MCF 10A (cell line): Measurements from ENCODE around the gene ASAP3. TPM values are rescaled to one million over a fixed set of nuclear protein-coding genes. Genes with fewer than 3 reads are reported as not detected.

Experiments
- BruUV-seq: library from RNA; stranded (reverse); fragments of 400-500 nt; replicated peaks from 2 replicates; lab custom pipeline; 2021; lab: Mats Ljungman, UMichigan
- CTCF ChIA-PET: fragments of 300-600 bp; sonication (Branson Sonifier 250); formaldehyde crosslinking; extraction: SDS; loops from one replicate; lab custom pipeline; 2021; ENCODE audit warnings: antibody characterized with exemption, inconsistent platforms; lab: Yijun Ruan, JAX
- POLR2A ChIA-PET: fragments of 300-600, 350-650 bp; sonication (Branson Sonifier 250); formaldehyde crosslinking; extraction: SDS; loops from one replicate; lab custom pipeline; 2020; ENCODE audit warnings: antibody characterized with exemption, inconsistent platforms; lab: Yijun Ruan, JAX
- DNase-seq: peaks from one replicate; pipeline ENCODE4 v3.0.0-alpha.2; 2018; ENCODE audit not compliant: unreplicated experiment
- H3K27ac Mint-ChIP-seq: one replicate; pipeline ENCODE4 v1.8.0; 2022; ENCODE audit warnings: mild to moderate bottlenecking, low read depth, mixed read lengths; ENCODE audit not compliant: unreplicated experiment
- H3K27me3 Mint-ChIP-seq: one replicate; pipeline ENCODE4 v1.8.0; 2022; ENCODE audit warnings: mixed read lengths; ENCODE audit not compliant: insufficient read depth, unreplicated experiment
- H3K36me3 Mint-ChIP-seq: one replicate; pipeline ENCODE4 v1.8.0; 2022; ENCODE audit warnings: mild to moderate bottlenecking, moderate library complexity, mixed read lengths; ENCODE audit not compliant: insufficient read depth, unreplicated experiment
- H3K4me1 Mint-ChIP-seq: one replicate; pipeline ENCODE4 v1.8.0; 2022; ENCODE audit warnings: mixed read lengths; ENCODE audit not compliant: insufficient read depth, unreplicated experiment
- H3K4me3 Mint-ChIP-seq: one replicate; pipeline ENCODE4 v1.8.0; 2022; ENCODE audit warnings: mild to moderate bottlenecking, moderate library complexity, mixed read lengths; ENCODE audit not compliant: unreplicated experiment
- H3K9me3 Mint-ChIP-seq: one replicate; pipeline ENCODE4 v1.8.0; 2022; ENCODE audit warnings: mixed read lengths; ENCODE audit not compliant: unreplicated experiment
- intact Hi-C: fragments of 100-400 bp; cut with micrococcal nuclease; formaldehyde crosslinking; loops from 2 replicates; pipeline ENCODE4 v1.14.1; 2022
- total RNA-seq: library from RNA; stranded (reverse); gene quantifications from 2 replicates; pipeline ENCODE4 v1.2.3, GENCODE V29; 2022
- TF ChIP-seq, protein P1 (sequence below): fragments of 200-600 bp; IDR thresholded peaks from one replicate; pipeline ENCODE4 v1.8.0; 2022; ENCODE audit warnings: antibody characterized with exemption, mild to moderate bottlenecking; ENCODE audit not compliant: unreplicated experiment

Gene ASAP3
- total RNA-seq, 1 experiment from 2014 or later: 11.1 TPM

DNA sequence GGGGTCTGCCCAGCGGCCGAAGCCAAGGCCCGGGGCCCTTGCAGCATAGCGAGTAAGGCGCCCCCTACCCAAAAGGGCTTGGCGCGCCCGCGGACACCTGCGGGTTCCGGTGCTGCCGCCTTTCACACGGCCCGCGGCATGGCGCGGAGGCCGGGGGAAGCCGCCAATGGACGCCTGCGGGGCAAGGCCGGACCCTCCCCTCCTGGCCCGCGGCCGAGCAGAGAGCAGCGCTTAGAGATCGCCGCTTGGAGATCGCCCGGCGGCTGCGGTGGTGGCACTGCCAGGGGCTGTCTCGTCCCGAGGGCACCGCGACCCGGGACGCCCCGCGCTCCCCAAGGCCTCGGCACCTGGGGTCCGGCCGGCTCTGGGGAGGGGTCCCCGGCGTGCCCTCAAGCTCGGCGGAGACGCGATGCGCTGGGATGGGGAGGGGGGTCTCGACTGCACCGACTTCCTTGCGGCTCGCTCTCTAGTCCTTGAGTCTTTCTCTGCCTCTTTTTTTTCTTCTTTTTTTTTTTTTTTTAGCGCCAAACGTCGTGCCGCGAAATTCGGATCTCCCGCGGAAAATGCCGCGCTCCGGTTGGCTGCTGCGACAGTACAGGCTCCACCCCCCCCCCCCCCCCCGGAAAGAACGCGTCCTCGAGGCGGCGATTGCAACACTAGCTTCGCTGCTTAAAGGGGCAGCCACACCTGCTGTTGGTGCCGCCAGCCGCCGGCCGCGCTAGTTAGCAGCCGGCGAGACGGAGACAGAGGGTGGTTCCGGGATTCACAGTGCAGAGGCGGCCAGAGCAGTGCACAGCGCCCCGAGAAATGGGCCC is 47.0 kb upstream of the ASAP3 start, which contains the start of gene E2F2:
E2F2 (minus strand) TSS at position 487 of the 815 bp plus-strand sequence; CDS start at position 47, 440 bp downstream.
- Mint-ChIP-seq H3K4me1 (peaks cover 29% of the 10 kb centered on the region), H3K27ac (no peak within 1 kb of the TSS), H3K9me3 (no peaks in the 10 kb centered on the region), H3K27me3 (no peaks in the 10 kb centered on the region), H3K36me3 (peaks cover 11% of the 10 kb centered on the region), H3K4me3 (peak within 1 kb of the TSS; percentile 75)
- DNase-seq: peak; percentile 88
- CTCF ChIA-PET: interaction anchor here (0.6 to 2.8 kb wide), 8 partner anchors 9 to 125 kb away, joined by 3 to 19 read pairs (median 4); no protein-coding TSS in a partner anchor
- intact Hi-C loops: loop anchor here (10.0 kb wide), 1 partner anchor 436 kb away; no protein-coding TSS in a partner anchor
- POLR2A ChIA-PET: interaction anchor here (0.6 to 2.3 kb wide), 7 partner anchors 9 to 187 kb away, joined by 3 to 7 read pairs (median 5); partner anchors contain the start of gene HNRNPR
- BruUV-seq: no TSS peak
- TF ChIP-seq, protein P1, sequence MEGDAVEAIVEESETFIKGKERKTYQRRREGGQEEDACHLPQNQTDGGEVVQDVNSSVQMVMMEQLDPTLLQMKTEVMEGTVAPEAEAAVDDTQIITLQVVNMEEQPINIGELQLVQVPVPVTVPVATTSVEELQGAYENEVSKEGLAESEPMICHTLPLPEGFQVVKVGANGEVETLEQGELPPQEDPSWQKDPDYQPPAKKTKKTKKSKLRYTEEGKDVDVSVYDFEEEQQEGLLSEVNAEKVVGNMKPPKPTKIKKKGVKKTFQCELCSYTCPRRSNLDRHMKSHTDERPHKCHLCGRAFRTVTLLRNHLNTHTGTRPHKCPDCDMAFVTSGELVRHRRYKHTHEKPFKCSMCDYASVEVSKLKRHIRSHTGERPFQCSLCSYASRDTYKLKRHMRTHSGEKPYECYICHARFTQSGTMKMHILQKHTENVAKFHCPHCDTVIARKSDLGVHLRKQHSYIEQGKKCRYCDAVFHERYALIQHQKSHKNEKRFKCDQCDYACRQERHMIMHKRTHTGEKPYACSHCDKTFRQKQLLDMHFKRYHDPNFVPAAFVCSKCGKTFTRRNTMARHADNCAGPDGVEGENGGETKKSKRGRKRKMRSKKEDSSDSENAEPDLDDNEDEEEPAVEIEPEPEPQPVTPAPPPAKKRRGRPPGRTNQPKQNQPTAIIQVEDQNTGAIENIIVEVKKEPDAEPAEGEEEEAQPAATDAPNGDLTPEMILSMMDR: no peak

DNA sequence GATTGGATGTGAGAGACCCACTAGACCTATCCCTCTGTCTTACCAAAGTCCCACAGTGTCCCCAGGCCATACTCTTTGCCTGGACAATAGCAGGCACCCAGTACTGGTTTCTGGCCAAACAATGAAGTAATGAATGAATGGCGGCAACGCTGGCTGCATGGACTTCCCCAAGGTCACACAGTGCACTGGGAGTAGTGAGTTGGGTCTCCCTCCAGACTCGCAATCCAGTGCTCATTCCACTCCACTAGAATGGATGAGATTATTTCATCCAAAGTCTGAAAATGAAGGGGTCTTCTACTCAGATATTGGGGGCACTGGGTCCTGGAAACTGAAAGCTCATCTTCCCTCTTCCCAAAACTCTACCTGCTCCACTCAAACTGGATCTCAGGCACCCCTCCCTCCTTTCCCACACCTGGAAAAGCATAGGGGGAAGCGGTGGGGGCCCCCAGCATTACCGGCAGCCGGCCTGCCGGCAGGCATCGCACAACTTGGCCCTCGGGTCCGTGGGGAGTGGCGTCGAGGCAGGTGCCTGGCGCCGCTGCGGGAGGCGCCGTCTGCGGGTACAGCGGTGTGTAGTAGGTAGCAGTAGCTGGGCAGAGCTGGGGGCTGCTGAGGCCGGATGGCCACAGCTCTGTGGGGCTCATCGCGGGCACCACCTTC is 46.2 kb upstream of the ASAP3 start:
- CTCF ChIA-PET: interaction anchor here (0.6 to 2.8 kb wide), 2 partner anchors 10 to 33 kb away, joined by 5 to 19 read pairs; no protein-coding TSS in a partner anchor
- Mint-ChIP-seq H3K9me3 (no peaks in the 10 kb centered on the region), H3K4me3 (peak overlapping the region; percentile 75), H3K36me3 (peaks cover 11% of the 10 kb centered on the region), H3K27me3 (no peaks in the 10 kb centered on the region), H3K4me1 (peaks cover 29% of the 10 kb centered on the region), H3K27ac (no peak overlapping the region)
- TF ChIP-seq, protein P1: no peak
- intact Hi-C loops: loop anchor here (10.0 kb wide), 1 partner anchor 435 kb away; no protein-coding TSS in a partner anchor
- peak; percentile 25 for DNase-seq
- POLR2A ChIA-PET: interaction anchor here (0.6 to 2.3 kb wide), 6 partner anchors 10 to 238 kb away, joined by 3 to 7 read pairs (median 4); no protein-coding TSS in a partner anchor
- BruUV-seq: no TSS peak

DNA sequence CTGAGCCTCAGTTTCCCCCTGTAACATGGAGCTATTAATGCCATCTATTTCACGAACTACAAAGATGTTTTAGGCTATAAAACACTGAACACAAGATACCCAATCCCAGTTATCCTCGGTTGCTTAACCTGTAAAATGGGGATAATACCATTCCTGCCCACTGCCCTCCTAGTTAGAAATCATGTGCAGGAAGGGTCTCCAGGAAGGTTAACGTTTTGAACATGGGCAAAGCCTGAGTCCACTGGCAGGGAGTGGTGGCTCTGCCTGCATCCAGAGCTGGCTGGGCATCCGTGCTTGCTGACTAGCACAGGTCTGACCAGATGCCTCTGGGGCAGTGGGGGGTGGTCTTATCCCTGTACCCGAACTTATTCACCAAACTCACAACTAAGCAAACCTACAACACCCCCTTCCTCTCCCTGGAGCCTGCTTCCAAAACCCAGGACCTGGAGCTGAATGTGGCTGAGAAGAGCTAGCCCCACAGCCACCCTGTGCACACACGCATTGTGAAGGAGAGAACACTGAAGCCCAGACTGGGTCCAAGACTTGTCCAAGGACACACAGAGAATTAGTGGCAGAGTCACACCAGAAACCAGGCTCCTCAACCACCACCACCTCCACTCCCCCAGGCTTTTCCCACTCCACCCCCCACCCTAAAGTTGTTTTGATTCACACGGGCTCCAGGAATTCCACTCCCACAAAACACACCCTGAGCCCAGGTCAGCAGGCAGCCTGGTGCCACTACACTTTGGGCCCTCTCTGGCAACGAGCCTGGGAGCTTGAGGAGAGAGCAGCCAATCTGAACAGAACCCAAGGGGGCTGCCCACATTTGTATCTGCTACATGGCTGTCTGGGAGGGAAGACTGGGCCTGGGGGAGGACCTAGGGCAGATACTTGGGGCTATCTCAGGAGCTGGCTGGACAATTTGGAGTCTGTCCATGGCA is 45.4 kb upstream of the ASAP3 start:
- TF ChIP-seq, protein P1: no peak
- Mint-ChIP-seq H3K27ac (no peak overlapping the region), H3K4me1 (peaks cover 29% of the 10 kb centered on the region), H3K4me3 (peak overlapping the region; percentile 75), H3K36me3 (peaks cover 11% of the 10 kb centered on the region), H3K27me3 (no peaks in the 10 kb centered on the region), H3K9me3 (no peaks in the 10 kb centered on the region)
- DNase-seq: peak; percentile 35
- no TSS peak for BruUV-seq
- intact Hi-C loops: loop anchor here (10.0 kb wide), 1 partner anchor 435 kb away; no protein-coding TSS in a partner anchor
- ChIA-PET POLR2A (interaction anchor here (0.6 to 2.3 kb wide), 13 partner anchors 9 to 256 kb away, joined by 3 to 8 read pairs (median 4); partner anchors contain the start of gene HNRNPR), CTCF (interaction anchor here (0.6 to 2.8 kb wide), 6 partner anchors 10 to 771 kb away, joined by 3 to 19 read pairs (median 6); no protein-coding TSS in a partner anchor)
